Activated CD4-positive, alpha-beta T cell treated with anti-CD3 and anti-CD28 coated beads for 1 hour (primary cell): ENCODE measurements around the gene PRODH.
"Not testable (repeated sequence)": the region's sequence is repeated elsewhere in the genome, so short reads cannot be mapped to it uniquely, and the experiment has no call there.

Experiments used
- DNase-seq: peaks from one replicate; pipeline ENCODE4 v3.0.0-alpha.2; 2020

Gene PRODH

GRCh38 chr22:18935889-18936529 is at the start of gene PRODH:
PRODH (minus strand) TSS chr22:18936293; CDS start chr22:18936287, 6 bp downstream.
- no peak for DNase-seq

DNA sequence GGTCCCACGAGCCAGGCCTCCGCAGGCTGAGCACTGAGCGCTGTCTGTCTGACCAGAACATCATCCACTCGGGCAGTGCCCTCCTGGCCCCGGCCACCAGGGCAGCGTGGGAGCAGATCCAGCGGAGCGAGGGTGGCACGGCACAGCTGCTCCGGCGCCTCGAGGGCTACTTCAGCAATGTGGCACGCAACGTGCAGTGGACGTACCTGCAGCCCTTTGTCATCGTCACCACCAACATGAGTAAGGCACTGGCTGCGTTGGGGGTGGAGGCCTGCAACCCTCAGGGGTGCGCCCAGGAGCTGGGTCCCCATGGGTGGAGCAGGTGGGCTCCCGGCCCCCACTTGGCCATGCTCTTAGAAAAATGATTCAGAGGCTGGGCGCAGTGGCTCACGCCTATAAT is 49.7 kb upstream of the PRODH start:
- DNase-seq = no peak

DNA sequence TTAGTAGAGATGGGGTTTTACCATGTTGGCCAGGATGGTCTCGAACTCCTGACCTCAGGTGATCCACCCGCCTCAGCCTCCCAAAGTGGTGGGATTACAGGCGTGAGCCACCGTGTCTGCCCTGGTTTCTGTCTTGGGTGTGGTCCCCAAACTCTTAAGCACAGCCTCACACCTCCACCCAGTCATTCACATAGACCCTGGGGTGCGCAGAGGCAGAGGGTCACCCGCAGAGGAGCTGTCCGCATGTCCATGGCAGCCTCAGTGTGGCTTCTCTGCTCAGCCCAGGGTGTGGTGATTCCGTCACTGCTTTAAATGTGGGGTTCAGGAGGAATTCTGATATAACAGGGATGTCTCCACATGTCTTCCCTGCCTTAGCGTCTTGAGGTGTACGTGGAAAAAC is 48.5 kb upstream of the PRODH start:
- no peak for DNase-seq

DNA sequence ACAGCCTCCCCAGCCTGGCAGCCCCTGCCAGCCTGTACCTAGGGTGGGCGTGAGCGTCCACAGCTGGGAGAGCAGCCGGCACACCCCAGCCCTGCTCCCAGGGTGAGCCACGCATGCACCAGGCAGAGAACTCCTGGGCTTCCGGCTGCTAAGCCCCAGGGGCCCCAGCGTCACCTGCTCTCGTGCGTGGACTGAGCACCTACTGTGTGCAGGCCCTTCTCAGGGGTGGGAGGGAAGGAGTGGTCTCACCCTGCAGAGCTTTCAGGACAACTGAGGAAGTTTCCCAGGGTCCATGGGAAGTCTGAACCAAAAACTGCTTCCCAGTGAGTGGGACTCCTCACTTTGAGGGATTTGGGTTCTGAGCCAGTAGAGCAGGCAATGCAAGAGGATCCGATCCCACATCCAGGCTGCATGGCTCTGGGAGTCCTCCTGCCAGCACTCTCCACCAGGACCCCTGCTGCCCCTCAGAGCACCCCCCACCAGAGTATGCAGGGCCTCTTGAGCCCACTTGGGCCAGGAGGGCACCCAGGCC is 47.1 kb upstream of the PRODH start:
- DNase-seq = no peak

- DNase-seq = no peak
Measured at GRCh38 chr22:18980829-18981228, 44.7 kb upstream of the PRODH start.

GRCh38 chr22:18979957-18980356 is 43.9 kb upstream of the PRODH start:
- DNase-seq = no peak

DNA sequence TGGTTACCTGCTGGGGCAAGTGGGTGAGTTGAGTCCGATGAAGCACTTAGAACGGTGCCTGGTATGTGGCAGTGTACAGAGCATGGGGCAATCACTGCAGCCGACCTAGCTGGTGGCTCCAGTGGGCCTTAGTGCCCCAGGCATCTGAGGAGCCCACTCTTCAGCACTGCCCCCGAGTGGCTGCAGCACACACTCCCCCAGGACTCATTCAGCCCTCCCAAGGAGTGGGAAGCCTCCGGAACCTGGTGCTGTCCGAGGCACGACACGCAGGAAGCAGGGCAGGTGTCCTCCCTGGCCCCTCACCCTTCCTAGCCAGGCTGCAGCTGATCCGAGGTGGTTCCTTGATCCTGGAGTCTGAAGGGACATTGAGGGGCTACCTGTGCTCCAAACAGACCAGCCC is 42.4 kb upstream of the PRODH start:
- no peak for DNase-seq

- no peak for DNase-seq
Measured at GRCh38 chr22:18977824-18978425, 41.8 kb upstream of the PRODH start.

DNA sequence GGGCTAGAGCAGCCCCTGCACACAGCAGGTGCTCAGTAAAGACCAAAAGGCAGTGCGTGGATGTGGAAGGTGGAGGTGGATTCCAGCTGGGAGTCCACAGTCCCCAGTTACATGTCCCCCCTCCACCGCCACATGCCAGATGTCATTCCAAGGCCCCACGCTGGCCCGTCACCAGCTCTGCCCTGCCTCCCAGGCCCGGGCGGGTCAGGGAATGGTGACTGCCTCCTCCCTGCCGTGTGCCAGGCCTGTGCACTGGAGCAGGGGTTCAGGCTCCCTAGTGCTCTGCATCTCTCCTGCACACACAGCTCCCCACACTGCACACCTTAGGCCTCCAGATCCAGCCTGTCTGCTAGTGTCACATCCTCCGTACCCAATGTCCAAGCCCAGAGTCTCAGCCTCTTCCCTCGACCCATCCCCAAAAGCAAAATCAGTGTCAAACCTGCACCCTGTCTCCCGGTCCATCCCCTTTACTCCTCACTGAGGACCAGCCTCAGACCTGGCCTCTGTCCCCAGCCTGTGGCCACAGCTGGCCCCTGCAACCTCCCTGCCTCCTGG is 40.2 kb upstream of the PRODH start:
- DNase-seq = no peak

GRCh38 chr22:18975434-18976196 is 39.5 kb upstream of the PRODH start:
- DNase-seq = no peak

- no peak for DNase-seq
Measured at GRCh38 chr22:18974477-18975180, 38.5 kb upstream of the PRODH start.

DNA sequence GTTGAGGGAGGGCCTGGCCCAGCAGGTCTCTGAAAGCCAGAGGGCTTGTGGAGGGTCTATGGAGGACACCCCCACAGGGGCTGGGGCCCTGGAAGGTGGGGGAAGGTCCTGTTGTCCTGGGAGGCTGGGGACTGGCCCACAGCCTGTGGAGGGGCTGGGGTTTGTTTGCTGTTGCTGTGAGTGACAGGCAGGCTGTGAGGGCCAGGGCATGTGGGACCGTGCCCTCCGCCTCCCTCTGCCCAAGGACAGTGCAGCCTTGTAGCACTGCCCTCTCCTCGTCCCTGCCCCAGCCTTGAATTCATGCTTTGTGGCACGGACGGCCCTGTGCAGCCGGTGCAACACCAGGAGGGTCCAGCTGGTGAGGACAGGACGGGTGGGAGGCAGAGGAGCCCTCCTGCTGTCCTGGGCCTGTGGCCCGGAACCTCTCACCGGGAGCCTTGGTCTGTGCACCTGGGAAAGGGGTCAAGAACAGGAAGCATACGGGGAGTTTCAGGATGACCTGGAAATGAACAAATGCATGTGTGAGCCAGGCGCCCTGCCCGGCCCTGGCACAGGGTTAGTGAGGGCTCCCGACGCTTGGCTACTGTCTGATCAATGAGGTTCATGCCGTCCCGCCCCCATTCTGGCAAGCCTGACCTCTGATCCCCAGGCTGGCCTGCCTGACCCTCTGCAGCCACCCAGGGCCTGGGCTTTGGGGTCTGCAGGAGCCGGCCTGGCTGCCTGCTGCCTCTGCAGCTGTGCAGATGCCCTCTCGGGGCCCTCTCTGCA is 37.4 kb upstream of the PRODH start:
- DNase-seq = no peak

DNA sequence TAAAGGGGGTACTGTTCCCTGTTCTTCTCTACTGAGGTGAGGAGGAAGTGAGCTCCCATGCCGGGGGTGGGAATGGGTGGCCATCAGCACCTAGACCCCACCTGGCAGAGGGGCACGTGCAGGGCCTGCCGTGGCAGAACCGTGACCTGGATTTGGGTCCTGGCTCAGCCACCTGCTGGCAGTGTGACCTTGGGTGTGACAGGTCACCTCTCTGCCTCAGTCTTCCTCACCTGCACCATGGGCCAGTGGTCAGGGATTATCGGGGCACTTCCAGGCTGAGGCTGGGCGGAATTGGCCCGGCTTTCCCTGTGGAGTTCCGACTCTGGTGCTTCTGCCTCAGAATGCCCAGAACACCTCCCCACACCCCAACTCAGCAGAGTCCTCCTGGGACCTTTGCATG is 36.5 kb upstream of the PRODH start:
- DNase-seq = not testable (repeated sequence)

GRCh38 chr22:18972029-18972428 is 35.9 kb upstream of the PRODH start:
- DNase-seq = not testable (repeated sequence)

GRCh38 chr22:18971321-18971751 is 35.2 kb upstream of the PRODH start:
- no peak for DNase-seq

GRCh38 chr22:18970948-18971315 is 34.8 kb upstream of the PRODH start:
- DNase-seq = no peak

DNA sequence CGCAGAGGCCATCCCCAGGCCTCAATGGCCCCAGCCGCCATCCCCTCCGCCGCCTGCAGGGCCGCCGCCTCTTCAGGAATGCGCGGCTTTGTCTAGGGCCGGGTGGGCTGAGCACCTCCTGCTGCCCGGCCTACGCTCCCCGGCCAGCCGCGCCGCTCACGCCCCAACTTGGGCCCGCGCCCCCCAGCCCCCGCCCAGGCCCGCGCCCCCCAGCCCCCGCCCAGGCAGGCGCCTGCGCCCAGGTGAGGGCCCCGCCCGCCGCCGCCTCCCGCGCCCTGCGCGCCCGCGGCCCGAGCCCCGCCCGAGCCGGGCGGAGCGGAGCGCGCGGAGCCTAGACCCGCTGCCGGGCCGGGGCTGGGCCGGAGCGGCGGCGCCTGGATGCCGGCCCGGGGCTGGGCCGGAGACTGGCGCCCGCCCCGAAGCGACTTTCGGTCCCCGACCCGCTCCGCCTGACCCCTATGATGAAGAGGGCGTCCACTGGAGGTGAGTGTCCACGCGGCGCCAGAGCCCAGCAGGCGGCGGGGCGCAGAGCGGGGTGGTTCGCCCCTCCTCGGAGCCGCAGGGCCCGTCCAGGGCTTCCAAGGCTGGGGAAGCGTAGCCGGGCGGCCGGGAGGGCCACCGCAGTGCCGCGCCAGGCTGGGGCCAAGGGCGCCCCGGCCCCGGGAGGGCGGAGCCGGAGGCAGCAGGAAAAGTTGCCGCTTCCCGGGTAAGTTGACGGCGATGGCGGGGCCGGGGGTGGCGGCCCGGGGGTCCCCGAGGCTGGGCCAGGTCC is 34.3 kb upstream of the PRODH start:
- no peak for DNase-seq

GRCh38 chr22:18969158-18969942 is 33.3 kb upstream of the PRODH start:
- not testable (repeated sequence) for DNase-seq

- no peak for DNase-seq
Measured at GRCh38 chr22:18968011-18968749, 32.1 kb upstream of the PRODH start.
